Nucleus accumbens (tissue), 56 donors: ENCODE data around the gene ADGRB3.

Source experiments
- DNase-seq, 56 donors: peaks; one replicate each; lab custom pipeline; 2025; lab: John Stamatoyannopoulos, UW

The ADGRB3 gene

DNA sequence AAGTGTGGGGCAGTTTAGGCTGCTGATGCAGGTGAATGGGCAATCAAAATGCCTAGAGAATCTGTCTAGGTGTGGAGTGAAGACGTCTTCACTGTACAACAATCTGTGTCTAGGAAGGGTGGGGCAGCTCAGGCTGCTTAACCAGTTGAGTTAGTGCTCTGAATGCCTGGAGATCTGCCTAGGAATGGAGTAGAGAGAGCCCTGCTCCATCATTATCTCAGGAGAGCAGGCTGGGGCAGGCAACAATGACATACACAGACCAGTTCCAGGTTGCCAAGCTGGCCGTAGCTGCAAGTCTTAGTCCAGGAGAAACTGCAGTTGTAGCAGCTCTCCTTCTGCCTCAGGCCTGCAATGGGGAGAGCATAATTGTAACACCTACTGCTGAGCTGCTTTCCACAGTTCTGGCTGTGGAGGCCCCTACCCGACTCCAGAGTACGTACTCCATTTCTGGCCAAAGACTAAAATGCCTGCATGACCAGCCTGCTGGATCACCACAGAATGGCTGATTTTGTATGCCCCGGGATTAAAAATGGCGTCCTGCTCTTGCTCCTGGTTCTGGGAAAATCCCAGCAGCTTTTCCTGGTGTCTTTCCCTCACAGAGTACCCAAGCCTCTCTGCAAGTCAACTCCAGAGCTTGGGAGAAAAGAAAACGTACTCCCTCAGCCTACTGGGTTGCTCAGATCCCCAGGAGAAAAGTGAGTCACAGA is 545.4 kb downstream of the ADGRB3 start:
- DNase-seq, result no peak

DNA sequence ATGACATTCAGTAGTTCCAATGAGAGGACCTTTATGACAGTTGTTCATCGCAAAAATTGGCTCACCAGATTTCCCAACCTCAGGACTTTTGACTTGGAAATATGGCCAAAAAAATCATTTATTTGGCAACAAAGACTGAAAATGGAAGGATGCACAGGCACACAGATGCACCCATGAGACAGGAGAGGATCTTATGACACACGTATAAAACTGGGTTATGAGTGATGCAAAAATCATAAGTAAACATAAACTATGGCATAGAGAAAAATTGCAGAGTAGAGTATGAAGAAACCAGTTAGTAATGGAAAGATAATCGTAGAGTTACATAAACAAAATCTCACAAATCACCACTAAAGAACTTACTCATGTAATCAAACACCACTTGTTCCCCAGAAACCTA is 546.9 kb downstream of the ADGRB3 start:
- no peak for DNase-seq

DNA sequence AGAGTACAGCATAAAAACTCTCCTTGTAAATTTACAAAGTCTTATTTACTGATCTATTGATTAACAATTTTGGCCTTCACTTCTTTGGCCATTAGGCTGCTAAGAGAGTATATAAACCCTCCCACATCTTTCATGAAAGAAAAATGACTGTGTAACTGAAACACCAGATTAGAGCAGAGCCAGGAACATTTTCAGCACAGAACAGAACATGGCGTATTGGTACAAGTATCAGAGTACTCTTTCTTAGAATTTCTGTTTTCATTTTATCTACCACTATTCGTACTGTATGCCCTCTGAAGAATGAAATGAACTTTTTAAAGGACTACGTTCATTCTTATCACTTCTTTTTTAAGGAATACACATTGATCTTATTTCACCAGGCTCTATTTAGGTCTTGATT is 550.2 kb downstream of the ADGRB3 start:
- no peak for DNase-seq

DNA sequence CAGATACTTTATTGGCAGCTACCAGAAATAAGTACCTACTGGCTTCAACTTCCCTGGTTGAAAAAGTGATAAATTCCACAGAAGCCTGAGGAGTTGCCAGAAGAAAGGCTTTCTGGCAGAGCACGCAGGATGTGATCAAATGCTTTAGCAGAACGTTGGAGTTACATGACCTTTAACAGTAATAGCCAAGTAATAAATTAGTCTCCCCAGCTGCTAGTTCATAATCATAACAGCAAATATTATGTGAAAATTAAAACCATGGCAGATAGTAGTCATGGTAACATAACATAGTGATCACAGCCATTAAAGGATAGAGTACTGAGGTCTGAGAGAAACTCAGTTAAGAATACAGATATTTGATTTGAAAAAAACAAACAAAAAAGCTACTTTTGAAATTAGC is 567.7 kb downstream of the ADGRB3 start:
- DNase-seq, result no peak

DNA sequence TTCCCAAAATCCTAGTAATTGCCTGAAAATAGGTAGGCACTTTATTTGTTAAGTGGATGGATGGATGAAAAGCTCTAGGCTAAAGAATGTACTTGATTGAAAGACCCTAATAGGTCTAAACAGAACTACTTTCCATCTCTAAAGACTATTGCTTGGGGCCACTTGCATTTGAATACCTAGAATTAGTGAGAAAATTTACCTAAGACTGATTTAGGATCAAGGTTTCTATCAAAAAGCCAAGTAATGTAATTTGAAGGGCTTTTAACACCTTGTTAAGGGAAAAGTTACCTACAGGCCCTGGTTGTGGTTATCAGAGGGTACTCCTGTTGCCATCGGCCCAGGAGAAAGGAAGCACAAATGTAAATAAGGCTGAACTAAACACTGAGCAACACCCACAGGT is 581.0 kb downstream of the ADGRB3 start:
- DNase-seq, result no peak

DNA sequence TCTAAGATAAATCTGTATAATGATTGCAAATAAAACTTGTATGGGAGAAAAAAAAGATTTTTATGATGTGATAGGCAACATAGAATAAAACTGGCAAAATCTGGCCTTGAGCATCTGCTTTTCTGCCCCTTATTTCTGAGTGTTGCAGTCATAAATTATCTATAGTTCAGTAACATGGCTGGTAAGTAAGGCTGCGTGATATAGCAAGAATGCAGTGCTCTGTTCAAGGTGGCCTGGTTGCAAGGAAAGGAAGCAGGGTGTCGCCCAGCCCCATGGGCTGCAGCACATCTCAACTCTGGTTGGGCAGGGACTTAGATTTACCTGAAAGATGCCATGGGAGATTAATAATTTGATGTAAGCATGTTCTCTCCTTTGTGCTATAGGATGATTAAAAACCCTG is 582.3 kb downstream of the ADGRB3 start:
- DNase-seq, result no peak

DNA sequence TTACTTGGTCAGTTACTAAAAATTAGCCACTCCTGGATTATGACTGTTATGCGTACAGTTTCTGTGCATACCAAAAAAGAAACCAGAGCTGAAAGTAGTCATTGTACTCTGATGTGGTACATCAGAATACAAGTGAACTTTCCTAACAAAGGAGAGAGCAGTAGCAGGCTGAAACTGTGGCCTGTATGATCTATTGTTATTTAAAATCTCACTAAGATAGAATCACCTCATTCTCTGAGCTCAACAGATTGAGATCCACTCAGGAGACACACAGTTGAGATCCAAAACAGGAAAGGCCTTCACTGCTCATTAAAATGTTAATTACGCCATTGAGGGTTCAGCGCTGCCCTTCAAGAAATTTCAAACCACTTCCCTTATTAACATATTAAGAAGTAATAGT is 585.3 kb downstream of the ADGRB3 start:
- no peak for DNase-seq

DNA sequence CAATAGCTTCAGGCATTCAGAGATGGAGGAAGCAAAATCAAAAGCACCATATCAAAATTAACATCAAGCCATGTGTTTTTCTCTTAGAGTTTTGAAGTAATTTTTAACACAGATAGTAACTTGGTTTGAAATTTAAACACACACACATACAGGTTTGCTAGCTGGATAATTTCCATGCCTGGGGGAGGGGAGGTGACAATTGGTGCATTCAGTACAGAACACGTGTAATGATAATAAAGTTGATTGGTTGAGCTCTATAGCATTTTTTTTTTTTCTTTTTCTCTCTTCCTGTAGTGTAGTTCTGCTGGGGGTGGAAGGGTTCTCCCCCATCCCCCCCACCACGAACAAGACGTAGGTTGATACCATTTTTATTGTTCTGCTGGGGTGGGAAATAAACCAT is 596.9 kb downstream of the ADGRB3 start:
- peak in 29 of 56 donors; percentile 1 to 61 (median 28) for DNase-seq

DNA sequence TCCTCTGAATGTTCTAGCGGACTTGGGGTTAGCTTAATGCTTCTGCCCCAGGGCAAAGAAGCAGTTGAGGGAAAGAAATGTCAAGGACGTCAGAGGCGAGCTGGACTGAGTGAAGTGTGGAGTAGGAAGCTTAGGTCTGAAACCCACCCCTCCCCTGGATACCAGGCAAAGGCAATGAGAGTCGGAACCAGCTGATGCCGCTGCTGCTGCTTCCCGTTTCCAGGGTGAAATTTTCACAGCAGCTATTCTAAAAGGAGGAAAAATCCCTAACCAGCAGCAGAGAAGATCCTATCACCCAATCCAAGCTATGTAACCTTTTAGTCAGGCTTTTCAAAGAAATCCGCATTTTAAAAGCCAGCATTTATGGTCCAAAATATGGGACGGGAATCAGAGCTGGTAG is 597.4 kb downstream of the ADGRB3 start:
- peak in 27 of 56 donors; percentile 0 to 57 (median 28) for DNase-seq

DNA sequence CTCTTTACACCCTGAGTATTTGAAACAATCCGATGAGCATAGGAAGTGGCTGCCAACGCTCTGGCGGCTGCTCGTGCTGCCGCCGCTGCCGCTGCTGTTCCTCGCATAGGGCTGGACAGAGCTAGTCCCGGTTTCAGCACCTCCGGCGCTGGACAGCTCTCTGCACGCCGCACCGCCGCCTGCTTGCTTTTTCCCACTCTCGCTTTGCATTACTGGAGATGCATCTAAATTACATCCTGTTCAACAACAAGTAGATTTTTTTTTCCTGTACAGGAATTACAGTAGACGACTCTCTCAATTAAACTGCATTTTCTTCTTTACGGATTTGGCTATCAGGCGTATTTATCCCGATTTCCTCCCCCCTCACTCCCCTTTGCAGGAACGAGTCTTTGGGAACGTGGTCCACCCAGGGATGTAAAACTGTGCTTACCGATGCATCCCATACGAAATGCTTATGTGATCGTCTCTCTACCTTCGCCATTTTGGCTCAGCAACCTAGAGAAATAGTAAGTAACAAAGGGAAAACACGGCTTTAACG is 597.9 kb downstream of the ADGRB3 start:
- DNase-seq, result peak in 53 of 56 donors; percentile 2 to 86 (median 60)

DNA sequence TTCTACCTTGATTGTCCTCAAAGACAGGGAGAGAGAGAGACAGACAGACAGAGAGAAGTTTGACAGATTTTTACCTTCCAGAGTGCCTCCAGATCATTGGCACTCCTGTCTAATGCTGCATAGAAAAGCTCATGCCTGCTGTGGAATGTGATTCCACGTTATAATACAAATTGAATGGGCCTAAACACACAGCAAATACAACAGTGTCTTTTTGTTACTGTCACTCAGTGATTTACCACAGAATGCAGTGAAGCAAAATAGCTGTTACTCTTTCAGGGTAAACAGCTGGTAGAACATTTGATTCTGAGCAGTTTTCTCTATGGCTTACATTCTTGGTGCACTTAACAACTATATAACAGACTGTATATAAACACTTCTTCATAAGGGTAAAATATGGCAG is 603.0 kb downstream of the ADGRB3 start:
- no peak for DNase-seq

DNA sequence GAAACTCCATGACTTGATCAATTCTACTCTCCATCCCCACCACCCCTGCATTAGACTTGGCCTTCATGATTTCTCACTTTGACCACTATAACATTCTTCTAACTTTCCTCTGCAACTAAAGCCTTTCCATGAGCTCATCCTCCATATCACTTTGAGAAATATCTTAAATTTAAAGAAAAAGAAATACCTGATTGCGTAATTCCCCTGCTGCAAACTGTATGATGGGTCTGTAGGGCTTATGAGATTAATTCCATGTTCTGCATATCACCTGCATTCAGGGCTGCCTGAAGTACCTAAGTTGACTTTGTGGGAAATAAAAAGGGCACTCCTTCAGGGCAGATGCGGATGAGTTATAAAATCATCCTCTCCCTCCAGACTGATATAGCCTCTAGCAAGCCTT is 611.9 kb downstream of the ADGRB3 start:
- DNase-seq, result no peak

DNA sequence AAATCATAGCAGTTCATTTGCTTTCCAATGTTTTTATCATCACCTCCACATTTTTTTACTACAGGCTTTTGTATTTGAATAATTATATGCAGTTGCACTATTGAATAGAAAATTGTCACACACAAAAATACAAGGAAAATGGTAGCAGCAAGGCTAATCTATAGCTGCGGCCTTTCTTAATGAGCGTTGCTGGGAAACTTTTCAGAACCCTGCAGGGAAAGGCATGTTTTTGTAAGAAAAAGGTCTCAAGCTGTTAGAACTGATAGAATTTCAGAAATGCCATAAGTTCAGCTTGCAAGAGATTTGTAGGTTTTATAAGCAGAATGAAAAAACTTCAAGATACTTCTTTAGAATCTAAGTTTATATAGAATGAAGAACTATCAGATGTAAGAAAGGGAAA is 625.9 kb downstream of the ADGRB3 start:
- no peak for DNase-seq

DNA sequence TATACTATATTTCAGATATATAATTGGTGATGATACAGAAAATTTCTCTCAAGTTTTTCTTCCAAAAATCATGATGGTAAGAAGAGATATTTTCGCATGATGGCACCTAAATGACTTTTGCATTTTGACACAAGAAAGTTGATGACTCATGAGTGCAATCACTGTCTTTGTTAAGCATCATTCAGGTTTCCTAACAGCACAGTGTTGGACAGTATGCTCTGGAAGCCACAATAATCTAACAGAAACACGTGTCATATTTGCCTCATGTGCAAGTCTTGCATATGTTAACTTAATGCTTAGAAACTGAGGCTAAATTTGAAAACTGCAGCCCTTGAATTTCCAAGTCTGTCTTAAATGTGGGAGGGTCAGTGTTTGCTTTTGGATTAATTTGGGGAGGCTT is 628.2 kb downstream of the ADGRB3 start:
- DNase-seq, result no peak

DNA sequence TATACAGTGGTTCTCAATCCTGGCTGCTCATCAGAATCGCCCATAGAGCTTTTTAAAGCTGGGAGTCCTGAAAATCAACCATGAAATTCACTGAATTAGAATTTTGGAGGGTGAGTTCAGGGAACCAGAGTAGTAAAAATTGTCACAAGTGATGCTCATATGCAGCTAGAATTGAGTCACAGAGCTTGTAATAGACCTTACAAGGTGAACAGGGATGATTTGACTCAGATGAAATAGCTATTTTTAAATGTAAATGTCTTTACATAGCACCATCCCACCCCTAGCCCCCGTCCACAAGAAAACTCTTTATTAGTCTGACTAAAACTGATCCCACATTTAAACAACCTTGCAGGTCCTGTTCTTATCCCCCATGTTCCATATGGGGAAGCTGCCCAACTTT is 630.0 kb downstream of the ADGRB3 start:
- no peak for DNase-seq

DNA sequence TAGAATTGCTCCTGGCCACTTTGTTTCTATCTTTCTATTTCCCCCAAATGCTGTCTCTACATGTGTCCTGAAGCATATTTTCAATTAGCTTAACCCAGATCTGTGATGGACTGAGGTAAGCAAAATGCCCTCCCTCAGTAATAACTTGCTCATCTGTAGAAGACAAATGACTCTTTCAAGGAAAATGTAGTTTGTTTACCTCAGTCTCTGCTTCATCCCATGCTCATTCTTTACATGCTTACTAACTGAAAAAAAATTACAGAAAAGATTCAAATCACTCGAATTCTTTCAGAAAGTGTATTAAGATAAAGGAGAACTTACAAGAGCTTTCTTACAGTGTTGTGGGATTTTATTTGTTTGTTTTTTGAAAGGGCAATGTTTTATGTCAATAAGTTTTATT is 630.6 kb downstream of the ADGRB3 start:
- no peak for DNase-seq

DNA sequence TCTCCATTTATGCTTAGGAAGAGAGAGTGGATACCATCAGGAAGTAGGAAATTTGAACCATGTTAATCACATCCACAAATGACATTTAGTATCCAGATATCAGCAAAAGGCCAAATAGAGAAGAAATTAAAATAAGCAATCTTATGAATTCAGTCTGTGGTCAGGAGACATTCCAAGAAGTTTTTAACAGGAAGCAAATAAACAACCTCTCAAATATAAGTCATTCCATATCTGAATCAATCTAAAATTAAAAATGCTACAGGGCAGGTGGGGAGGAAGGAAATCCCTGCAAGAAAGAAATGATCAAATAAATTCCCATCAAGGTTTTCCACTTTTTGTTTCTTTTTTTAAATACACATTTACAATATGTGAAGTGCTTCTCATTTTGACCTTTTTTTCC is 641.1 kb downstream of the ADGRB3 start:
- DNase-seq, result no peak

DNA sequence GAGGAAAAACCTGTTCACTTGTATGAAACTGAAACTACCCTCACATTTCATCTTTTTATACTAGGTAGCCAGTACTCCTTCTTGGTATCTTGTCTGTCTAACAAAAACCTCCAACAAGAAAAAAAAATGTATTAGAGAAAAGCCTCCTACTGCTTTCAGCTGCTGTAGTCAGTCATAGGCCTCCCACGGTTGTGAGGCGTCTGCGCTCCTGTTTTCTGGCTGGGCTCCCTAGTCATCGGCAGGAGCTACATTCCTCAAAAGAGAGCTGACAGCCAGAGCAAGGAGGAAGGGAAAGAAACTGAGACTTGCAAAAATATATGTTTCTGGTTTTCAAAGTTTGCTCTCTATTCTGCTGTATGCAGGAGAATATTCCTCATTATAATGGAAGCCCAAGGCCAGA is 644.7 kb downstream of the ADGRB3 start:
- DNase-seq, result peak in 31 of 56 donors; percentile 4 to 76 (median 33)

DNA sequence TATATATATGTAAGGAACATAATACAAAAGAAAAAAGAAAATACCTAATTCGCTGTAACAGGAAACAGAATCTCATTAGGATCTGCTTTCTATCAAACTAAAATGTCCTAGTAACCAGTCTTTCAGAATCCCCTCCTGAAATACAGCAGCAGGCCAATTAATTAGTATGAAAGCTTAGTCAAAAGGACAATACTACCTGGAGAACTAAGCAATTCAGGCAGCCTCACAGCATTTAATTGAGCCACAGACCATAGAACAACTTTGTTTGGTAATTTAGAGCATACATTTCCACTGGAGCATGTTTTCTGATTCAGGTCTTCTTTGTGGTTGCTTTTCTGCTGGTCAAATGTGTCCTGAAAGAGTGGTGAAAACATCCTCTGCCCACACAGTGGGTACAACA is 645.8 kb downstream of the ADGRB3 start:
- no peak for DNase-seq

DNA sequence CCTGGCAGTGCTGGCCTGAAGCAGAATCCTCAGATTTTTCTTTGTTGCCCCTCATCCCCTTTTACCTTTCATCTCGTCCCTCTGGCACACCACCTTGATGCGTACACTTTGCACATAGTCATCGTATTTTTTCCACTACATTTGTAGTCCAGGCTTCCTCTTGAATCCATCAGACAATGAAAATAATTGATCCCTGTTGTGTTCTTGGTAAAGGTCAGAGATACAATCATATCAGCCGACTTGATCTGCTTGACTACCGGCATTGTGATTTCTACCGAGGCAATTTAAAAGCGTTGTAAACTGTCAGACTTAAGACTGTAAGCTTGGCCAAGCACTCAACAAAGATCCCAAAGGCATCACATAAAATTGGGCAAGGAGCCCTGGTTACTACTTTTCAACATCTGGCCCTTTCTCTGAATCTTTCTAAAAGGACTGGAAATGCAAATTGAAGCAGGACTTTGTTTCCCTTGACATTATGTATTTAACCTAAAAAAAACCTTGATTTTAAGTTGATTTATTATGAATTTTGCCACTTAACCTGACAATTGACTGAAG is 649.2 kb downstream of the ADGRB3 start:
- DNase-seq, result no peak

DNA sequence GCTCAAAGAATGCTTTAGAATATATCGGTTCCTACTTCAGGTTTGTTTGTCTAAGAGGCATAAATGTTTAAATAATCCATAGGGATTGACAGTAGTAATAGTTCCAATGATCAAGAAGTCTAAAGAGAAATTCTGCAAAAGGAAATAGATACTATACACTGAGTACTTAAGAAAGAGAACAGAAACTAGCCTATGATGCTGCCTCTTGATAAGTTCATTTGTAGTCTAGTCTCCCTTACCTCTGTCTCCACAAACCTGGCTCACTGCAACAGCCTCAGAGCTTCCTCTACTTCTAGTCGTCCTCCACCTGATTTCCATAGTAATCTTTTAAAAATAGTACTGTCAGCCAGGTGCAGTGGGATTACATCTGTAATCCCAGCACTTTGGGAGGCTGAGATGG is 650.0 kb downstream of the ADGRB3 start:
- DNase-seq, result no peak

DNA sequence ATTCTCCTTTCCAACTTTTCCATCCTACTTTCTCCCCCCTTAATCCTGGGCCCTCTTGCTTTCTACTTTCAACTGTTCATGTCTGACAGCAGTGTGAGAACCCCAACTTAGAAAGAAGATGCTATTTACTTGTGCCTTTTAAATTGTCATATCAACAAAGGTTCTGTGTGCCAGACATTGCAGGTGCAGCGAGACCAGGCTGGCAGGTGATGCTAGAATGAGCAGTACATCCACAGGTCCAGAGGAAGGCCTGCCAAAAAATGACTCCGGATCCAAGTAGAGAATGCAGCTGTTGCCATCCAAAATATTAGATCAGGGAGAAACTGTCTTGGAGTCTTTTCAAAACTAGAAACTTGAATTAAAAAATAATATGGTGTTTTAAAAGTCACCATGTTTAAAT is 651.2 kb downstream of the ADGRB3 start:
- no peak for DNase-seq
